ENCODE data around the gene TNKS2.
"Not testable (repeated sequence)": the region's sequence is repeated elsewhere in the genome, so short reads cannot be mapped to it uniquely, and the experiment has no call there.

The TNKS2 gene

DNA sequence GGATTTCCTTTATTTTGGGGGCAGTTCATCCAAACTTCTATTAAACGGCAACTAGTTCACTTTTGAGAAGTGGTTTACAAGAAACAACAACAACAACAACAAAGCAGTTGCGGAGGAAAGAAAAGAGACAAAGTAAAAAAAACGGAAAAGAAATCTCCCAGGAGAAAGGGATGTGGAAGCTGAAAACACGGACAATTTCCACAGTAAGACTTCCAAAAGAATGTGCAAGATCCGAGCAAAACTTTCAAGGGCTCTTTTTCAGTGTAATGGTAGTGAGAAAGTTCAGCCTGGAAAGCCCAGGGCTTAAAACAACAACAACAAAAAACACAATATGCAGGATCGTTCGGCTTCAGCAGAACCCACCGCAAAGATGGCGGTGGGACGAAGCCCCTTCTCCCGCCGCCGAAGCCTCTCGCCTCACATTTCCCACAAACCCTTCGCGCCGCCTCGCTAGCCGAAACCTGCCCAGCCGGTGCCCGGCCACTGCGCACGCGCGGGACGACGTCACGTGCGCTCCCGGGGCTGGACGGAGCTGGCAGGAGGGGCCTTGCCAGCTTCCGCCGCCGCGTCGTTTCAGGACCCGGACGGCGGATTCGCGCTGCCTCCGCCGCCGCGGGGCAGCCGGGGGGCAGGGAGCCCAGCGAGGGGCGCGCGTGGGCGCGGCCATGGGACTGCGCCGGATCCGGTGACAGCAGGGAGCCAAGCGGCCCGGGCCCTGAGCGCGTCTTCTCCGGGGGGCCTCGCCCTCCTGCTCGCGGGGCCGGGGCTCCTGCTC is at the start of gene TNKS2:
TNKS2 (plus strand) TSS at position 553 of the 775 bp plus-strand sequence. CDS start 265 bp downstream, outside the sequence.
- in situ Hi-C loops (cut with HindIII; ENCODE audit: low sequenced_read_pairs), result no loop called here

DNA sequence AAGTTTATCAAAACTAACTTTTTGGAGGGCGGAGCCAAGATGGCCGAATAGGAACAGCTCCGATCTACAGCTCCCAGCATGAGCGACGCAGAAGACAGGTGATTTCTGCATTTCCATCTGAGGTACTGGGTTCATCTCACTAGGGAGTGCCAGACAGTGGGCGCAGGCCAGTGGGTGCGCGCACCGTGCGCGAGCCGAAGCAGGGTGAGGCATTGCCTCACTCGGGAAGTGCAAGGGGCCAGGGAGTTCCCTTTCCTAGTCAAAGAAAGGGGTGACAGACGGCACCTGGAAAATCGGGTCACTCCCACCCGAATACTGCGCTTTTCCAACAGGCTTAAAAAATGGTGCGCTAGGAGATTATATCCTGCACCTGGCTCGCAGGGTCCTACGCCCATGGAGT is 48.6 kb upstream of the TNKS2 start:
- in situ Hi-C loops (cut with HindIII; ENCODE audit: low sequenced_read_pairs), result not testable (repeated sequence)

DNA sequence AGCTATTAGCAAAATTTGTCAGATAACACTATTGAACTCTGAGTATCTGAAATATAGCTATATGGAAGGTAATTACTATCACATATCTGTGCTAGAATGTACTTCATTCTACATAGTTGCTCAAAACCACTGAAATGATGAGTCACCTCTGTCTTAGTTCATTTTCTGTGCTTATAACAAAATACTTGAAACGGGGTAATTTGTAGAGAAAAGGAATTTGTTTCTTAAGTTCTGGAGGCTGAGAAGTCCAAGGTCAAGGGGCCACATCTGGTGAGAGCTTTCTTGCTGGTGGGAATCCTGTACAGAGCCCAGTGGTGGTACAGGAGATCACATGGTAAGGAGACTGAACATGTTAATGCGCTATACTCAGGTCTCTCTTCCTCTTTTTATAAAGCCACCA is 41.9 kb upstream of the TNKS2 start:
- in situ Hi-C loops (cut with HindIII; ENCODE audit: low sequenced_read_pairs), result loop anchor here (5.0 kb wide), 1 partner anchor 161 kb away; no protein-coding TSS in a partner anchor

DNA sequence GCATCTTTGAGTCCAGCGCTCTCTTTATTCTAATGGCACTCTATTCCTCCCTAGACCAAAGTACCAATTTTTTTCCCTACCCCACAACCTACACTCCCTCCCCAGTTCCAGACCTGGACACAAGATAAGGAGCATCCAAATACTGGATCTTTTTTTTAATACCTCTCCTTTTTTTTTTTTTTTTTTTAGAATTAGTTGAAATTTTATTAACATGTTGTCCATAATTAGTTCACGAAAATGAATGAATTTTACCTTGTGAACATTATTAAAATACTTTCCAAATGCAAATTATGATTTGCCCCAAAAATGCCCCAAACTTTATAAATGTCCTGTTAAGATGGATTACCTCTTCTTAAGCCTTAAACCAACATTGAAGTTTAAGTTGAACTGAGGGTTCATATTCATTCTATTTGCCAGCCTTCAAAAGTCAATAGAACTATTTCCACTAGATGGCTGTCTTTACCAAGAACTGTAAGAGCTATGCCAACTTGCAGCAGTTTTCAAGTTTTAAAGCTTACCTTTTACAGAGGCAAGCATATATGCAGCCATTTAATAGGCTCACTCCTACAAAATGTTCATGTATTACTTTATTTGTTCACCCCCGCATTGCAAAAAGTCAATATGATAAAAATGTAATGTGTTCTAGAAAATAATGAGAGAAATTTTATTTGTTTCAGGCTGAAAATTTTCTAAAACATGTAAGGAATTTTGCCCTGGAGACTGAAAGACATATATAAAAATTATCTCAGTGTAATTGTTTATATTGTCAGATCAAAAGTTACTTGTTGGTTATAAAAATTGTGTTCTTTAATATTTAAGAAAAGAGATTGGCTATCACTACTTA is 39.7 kb upstream of the TNKS2 start:
- in situ Hi-C loops (cut with HindIII; ENCODE audit: low sequenced_read_pairs), result loop anchor here (5.0 kb wide), 1 partner anchor 159 kb away; no protein-coding TSS in a partner anchor

DNA sequence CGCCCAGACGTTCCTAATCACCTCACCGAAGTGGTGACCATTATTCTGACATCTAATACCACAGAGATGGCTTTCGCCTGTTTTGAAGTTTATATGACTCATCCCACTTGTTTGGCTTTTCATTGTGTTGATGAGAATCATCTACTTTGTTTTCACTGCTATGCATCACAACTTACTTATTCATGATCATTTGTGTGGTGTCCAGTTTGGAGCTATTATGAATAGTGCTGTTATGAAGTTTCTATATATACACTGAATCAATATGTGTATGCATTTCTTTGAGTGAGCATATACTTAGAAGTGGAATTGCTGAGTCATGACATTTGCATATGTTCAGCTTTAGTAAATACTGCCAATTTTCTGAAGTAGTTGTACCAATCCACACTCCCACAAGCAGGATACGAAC is 38.6 kb upstream of the TNKS2 start:
- in situ Hi-C loops (cut with HindIII; ENCODE audit: low sequenced_read_pairs), result loop anchor here (5.0 kb wide), 1 partner anchor 158 kb away; no protein-coding TSS in a partner anchor

DNA sequence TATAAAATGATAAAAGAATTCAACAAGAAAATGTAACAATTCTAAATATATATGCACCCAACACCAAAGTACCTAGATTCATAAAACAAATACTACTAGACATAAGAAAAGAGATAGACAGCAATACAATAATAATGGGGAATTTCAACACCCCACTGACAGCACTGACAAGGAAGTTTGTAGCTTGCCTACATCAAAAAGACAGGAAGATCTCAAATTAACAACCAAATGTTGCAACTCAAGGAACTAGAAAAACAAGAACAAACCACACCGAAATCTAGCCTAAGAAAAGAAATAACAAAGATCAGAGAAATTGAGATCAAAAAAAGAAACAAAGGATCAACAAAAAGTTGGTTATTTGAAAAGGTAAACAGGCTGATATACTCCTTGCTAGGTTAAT is 36.5 kb upstream of the TNKS2 start:
- in situ Hi-C loops (cut with HindIII; ENCODE audit: low sequenced_read_pairs), result no loop called here

GRCh38 chr10:91762878-91763277 is 35.3 kb upstream of the TNKS2 start:
- in situ Hi-C loops (cut with HindIII; ENCODE audit: low sequenced_read_pairs), result no loop called here

DNA sequence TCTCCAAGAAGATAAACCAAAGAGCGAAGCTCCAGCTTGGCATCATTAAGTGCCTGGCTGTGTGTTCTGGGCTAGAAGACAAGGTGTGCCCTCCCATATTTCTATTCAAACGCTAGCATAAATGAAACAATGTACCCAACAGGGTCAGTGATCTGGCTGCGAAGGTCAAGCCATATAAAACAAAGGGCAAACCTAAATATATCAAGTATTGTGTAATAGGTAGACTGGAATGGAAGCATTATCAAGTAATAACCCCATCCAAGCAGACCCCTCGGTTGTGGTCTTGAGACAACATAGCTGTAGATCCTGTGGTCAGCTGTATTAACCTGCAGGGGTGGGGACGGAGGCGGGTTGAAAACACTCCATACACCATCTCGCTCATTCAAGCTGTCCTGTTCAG is 31.6 kb upstream of the TNKS2 start:
- in situ Hi-C loops (cut with HindIII; ENCODE audit: low sequenced_read_pairs), result no loop called here

- in situ Hi-C loops (cut with HindIII; ENCODE audit: low sequenced_read_pairs), result no loop called here
Observed at GRCh38 chr10:91768123-91768522, 30.1 kb upstream of the TNKS2 start.

DNA sequence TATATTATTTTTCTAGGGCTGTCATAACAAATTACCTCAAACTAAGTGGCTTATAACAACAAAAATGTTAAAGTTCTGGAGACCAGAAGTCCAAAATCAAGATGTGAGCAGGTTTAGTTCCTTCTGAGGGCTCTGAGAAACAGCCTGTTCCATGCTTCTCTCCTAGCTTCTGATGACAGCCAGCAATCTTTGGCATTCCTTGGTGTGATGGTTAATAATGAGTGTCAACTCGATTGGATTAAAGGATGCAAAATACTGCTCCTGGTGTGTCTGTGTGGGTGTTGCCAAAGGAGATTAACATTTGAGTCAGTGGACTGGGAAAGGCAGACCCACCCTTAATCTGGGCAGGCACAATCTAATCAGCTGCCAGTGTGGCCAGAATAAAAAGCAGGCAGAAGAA is 26.3 kb upstream of the TNKS2 start:
- in situ Hi-C loops (cut with HindIII; ENCODE audit: low sequenced_read_pairs), result no loop called here

DNA sequence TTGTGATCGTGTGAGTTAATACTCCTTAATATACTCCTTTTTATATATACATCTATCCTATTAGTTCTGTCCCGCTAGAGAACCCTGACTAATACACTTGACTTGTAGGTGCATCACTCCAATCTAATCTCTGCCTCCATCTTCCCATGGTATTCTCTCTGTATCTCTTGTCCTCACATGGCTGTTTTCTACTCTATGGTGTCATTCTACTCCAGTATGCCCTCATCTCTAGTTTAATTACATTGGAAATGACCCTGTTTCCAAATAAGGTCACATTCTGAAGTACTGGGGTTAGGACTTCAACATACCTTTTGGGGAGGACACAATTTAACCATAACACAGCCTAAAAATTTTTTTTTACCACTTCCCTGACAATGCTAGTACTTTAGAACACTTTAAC is 25.8 kb upstream of the TNKS2 start:
- in situ Hi-C loops (cut with HindIII; ENCODE audit: low sequenced_read_pairs), result no loop called here

DNA sequence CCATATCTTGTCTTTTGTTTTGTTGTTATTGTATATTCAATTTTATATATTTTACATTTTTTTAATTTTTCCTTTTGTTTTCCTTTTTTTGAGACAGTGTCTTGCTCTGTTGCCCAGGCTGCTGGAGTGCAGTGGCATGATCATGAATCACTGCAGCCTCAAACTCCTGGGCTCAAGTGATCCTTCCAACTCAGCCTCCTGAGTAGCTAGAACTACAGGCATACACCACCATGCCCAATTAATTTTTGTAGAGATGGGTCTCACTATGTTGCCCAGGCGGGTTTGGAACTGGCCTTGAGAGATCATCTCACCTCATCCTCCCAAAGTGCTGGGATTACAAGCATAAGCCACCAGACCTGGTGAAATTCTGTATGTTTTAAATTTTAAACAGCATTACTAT is 25.4 kb upstream of the TNKS2 start:
- in situ Hi-C loops (cut with HindIII; ENCODE audit: low sequenced_read_pairs), result no loop called here

DNA sequence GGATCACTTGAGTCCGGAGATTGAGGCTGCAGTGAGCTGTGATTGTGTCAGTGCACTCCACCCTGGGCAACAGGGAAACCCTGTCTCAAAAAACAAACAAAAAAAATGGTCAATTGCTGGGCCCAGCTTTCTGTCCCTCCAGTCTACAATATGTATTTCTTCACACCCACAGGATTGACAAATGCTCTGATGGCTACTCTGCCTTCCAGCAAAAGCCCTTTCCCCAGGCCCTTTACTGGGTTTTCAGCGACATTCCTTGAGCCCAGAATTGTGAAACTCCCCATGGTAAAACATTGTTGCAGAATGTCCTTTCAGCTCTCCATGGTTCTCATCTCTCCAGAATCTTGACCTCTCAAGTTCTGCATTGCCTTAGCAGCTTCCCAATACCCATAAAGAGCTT is 23.7 kb upstream of the TNKS2 start:
- in situ Hi-C loops (cut with HindIII; ENCODE audit: low sequenced_read_pairs), result no loop called here

DNA sequence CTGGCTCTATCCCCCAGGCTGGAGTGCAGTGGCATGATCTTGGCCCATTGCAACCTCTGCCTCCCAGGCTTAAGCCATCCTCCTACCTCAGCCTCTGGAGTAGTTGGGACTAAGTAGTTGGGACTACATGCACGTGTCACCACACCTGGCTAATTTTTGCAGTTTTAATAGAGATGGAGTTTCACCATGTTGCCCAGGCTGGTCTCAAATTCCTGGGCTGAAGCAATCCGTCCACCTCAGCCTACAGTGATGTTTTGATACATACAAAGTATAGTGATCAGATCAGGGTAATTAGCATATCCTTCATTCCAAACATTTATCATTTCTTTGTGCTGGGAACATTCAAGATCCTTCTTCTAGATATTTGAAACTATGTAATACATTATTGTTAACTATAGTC is 22.5 kb upstream of the TNKS2 start:
- in situ Hi-C loops (cut with HindIII; ENCODE audit: low sequenced_read_pairs), result no loop called here

DNA sequence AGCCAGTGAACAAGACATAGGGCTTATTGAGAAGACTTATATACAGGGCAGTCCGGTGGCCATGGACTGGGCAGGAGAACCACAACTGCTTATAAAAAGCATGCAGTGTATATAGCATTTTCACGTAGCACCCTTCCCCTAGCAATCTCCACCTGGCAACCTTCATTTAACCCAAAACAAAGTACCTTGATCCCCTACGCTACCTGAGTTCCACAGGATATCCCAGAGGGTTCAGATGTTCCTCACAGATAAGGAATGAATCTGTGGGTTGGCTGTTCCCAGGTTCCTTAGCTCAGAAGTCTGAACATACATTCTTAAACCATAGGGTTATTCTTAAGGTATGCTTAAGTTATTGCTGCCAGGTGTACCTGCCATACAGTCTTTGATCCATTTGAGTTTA is 22.0 kb upstream of the TNKS2 start:
- in situ Hi-C loops (cut with HindIII; ENCODE audit: low sequenced_read_pairs), result no loop called here

GRCh38 chr10:91778485-91778884 is 19.7 kb upstream of the TNKS2 start:
- in situ Hi-C loops (cut with HindIII; ENCODE audit: low sequenced_read_pairs), result no loop called here

DNA sequence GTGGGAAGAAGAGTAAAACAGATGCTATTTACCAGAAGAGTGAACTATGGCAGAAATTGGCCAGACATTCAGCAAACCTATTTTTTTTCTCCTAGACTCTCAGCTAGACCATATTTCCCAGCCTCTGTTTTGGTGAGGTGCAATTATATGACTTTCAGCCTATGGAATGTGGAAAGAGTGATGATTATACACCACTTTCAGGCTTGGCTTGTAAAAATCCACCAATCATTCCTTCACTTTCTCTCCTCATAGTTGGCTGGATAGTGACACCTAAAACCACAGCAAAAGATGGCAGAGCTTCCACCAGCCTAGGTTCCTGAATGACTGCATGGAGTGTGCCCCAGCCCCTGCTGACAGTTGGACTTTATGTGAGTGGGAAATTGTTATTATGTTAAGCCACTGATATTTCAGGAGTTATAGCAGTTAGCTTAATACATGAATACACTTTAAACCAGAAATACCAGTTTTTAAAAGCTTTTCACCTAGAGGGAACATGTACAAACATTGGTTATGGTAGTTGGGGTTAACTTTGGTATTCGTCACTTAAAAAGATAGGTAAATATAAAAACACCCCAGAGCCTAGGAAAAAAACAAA is 19.1 kb upstream of the TNKS2 start:
- in situ Hi-C loops (cut with HindIII; ENCODE audit: low sequenced_read_pairs), result no loop called here

DNA sequence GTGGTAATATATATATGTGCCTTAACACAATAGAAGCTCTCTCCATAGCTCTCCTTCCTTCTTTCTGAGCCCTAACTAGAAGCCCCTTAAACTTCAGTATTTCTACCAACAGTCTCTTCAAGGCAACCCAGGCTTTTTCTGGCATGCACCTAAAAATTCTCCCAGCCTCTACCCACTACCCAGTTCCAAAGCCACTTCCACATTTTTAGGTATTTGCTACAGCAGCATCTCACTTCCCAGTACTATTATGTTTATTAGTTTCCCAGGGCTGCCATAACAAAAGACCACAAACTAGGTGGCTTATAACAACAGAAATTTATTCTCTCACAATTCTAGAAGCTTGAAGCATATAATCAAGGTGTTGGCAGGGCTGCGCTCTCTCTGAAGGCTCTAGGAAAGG is 15.7 kb upstream of the TNKS2 start:
- in situ Hi-C loops (cut with HindIII; ENCODE audit: low sequenced_read_pairs), result no loop called here

- in situ Hi-C loops (cut with HindIII; ENCODE audit: low sequenced_read_pairs), result no loop called here
Observed at GRCh38 chr10:91785830-91786229, 12.4 kb upstream of the TNKS2 start.

DNA sequence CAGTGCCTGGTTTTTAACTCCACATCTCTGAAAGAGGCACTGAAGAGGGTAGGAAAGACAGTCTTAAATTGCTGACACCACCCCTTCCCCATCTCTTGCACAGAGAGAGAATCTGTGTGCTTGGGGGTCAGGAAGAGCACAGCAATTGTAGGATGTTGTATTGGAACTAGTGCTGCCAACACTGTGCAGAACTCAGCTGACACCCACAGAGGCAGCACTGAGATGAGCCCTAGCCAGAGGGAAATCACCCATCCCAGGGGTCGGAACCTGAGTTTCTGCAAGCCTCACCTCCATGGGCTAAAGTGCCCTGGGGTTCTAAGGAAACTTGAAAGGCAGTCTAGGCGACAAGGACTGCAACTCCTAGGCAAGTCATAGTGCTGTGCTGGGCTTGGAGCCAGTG is 11.0 kb upstream of the TNKS2 start:
- in situ Hi-C loops (cut with HindIII; ENCODE audit: low sequenced_read_pairs), result no loop called here

DNA sequence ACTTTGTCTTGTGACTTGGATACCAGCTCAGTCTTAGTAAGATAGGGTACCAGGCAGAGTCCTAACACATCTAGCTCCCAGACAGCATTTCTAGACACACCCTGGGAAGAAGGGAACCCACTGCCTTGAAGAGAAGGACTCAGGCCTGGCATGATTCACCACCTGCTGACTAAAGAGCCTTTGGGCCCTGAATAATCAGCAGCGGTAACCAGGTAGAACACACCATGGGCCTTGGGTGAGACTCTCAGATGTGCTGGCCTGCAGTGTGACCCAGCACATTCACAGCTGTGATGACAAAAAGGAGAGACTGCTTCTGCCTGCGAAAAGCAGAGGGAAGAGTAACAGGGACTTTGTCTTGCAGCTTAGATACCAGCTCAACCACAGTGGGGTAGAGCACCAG is 10.4 kb upstream of the TNKS2 start:
- in situ Hi-C loops (cut with HindIII; ENCODE audit: low sequenced_read_pairs), result no loop called here

DNA sequence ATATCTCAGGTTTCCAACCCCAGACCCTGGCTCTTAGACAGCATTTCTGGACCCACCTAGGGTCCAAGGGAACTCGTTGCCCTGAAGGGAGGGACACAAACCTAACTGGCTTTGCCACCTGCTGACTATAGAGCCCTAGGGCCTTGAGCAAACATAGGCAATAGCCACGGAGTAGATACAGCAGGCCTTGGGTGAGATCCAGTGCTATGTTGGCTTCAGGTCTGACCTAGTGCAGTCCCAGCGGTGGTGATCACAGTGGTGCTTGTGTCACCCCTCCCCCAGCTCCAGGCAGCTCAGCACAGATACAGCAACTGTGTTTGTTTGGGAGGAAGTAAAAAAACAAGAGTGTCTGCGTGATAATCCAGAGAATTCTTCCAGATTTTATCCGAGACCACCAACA is 9.7 kb upstream of the TNKS2 start:
- in situ Hi-C loops (cut with HindIII; ENCODE audit: low sequenced_read_pairs), result no loop called here
